ENCODE data around the gene ANO5. TPM values are rescaled to one million over a fixed set of nuclear protein-coding genes. Genes with fewer than 3 reads are reported as not detected.
"Not testable (repeated sequence)": the region's sequence is repeated elsewhere in the genome, so short reads cannot be mapped to it uniquely, and the experiment has no call there.

The ANO5 gene
- total RNA-seq, 1 donor from 2014 or later = not detected

DNA sequence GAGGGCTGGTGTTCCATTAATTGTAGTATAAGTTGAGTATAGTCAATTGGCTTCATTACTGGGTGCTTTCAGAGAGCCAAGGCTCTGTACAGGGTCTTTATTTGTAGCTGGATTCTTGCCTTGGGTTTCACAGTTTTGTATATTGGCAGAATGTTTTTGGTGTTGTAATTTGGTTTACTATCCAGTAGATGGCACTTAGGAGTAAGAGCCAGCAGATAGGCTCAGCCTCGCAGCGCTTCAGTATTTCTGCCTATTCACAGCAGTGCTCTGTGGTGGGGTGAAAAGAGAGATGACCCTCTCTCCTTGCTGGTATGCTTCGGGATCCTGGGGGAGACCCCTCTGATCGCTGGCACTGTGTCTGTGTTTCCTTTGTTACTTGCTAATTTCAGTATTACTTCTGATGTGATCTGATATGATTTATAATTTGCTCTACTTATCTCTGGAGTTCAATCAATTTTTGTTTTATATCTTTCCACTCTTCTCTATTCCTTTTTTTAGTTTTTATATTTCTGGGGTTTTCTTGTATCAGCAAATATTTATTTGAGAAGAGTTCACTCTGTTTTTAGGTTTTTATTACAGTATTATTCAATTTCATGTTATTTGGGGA lies 52.2 kb downstream of the ANO5 start:
- Mint-ChIP-seq H3K4me3 (no peak overlapping the region), H3K36me3 (ENCODE audit: low read depth) (no peaks in the 10 kb centered on the region), H3K9me3 (no peaks in the 10 kb centered on the region), H3K4me1 (no peaks in the 10 kb centered on the region), H3K27ac (no peak overlapping the region), H3K27me3 (peaks cover 6% of the 10 kb centered on the region)
- intact Hi-C loops (cut with micrococcal nuclease) = loop anchor here (1.0 kb wide), 1 partner anchor 59 kb away; no protein-coding TSS in a partner anchor
- DNase-seq = peak; percentile 66

DNA sequence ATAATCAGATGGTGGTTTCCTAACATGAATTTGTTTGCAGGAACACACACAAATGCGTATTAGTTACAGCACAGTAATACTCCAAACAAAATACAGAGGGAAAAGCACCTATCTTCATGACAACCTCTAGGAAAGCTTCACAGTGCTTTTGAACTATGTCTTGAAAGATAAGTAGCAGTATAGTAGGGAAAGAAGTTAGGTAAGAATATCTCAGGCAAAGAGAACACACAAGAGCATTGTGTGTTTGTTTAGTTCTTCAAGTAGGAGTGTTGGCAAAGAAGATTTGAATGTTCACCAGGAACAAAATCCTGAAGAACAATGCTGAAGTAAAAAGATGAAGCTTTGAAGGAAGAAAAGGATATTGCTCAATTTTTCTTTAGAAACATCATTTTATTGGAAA lies 54.1 kb downstream of the ANO5 start:
- Mint-ChIP-seq H3K27ac (no peak overlapping the region), H3K4me3 (no peak overlapping the region), H3K9me3 (no peaks in the 10 kb centered on the region), H3K27me3 (peaks cover 6% of the 10 kb centered on the region), H3K36me3 (ENCODE audit: low read depth) (no peaks in the 10 kb centered on the region), H3K4me1 (no peaks in the 10 kb centered on the region)
- intact Hi-C loops (cut with micrococcal nuclease) = no loop called here
- no peak for DNase-seq

DNA sequence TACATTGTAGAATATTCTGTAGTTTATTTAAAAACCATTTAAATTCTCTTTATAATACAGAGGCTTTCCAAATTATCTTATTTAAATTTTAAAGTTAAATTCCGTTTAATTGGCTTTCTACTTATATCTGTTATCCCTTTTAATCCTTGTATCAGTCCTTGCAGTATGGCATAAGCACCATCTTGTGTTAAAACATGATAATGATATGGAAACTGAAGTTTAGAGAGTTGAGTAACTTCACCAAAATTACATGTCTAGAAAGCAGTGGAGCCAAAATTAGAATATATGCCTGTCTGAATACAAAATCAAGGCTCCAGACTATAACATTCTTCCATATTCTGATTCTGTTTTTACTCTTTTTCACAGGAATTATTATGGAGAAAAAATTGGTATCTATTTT lies 57.0 kb downstream of the ANO5 start:
- peaks cover 6% of the 10 kb centered on the region for H3K27me3 Mint-ChIP-seq
- intact Hi-C loops (cut with micrococcal nuclease) = no loop called here
- H3K9me3 Mint-ChIP-seq = no peaks in the 10 kb centered on the region
- DNase-seq = no peak
- H3K4me1 Mint-ChIP-seq = no peaks in the 10 kb centered on the region
- H3K4me3 Mint-ChIP-seq = no peak overlapping the region
- no peak overlapping the region for H3K27ac Mint-ChIP-seq
- no peaks in the 10 kb centered on the region for H3K36me3 Mint-ChIP-seq (ENCODE audit: low read depth)

DNA sequence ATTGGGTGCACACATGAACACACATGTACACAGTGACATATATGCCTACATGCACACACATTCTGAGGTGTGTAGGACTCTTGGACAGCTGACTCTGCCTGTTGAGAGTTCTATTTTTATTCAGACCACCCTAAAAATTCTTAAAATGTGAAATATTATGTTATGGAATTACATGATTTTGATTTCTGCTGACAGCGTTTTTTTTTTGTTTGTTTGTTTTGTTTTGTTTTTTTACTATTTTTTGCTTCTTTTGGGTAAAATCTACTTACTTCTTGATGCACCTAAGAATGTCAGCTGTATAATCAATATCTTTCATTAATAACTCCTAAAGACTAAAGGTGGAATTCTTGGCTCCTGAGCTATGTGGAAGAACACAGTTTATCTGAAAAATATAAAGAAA lies 64.0 kb downstream of the ANO5 start:
- Mint-ChIP-seq H3K9me3 (no peaks in the 10 kb centered on the region), H3K27me3 (no peaks in the 10 kb centered on the region)
- no peak for DNase-seq

DNA sequence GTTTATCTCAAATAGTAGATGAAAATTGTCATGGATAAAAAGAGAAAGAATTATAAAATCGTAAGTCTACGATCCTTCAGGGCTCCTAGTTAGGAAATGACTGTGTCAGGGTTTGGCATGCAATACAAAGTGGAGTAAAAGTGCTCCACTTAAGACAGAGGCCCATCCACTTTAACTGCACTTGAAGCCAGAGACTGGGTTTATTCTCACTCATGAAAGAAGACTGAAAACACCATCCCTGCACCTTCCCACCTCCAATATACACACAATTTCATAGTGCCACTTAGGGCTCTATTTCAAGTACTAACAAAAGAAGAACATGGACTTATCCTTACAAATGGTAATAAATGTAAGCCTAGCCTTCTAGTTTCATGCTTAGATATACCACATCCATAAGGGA lies 70.7 kb downstream of the ANO5 start:
- intact Hi-C loops (cut with micrococcal nuclease) = no loop called here
- Mint-ChIP-seq H3K36me3 (ENCODE audit: low read depth) (no peaks in the 10 kb centered on the region), H3K27me3 (no peaks in the 10 kb centered on the region), H3K4me1 (no peaks in the 10 kb centered on the region), H3K27ac (no peak overlapping the region), H3K4me3 (no peak overlapping the region), H3K9me3 (no peaks in the 10 kb centered on the region)
- no peak for DNase-seq

More for the DNA sequence above, 64.0 kb downstream of the ANO5 start:
- Mint-ChIP-seq H3K4me1 (no peaks in the 10 kb centered on the region), H3K27ac (no peak overlapping the region), H3K36me3 (ENCODE audit: low read depth) (no peaks in the 10 kb centered on the region), H3K4me3 (no peak overlapping the region)
- intact Hi-C loops (cut with micrococcal nuclease) = no loop called here

DNA sequence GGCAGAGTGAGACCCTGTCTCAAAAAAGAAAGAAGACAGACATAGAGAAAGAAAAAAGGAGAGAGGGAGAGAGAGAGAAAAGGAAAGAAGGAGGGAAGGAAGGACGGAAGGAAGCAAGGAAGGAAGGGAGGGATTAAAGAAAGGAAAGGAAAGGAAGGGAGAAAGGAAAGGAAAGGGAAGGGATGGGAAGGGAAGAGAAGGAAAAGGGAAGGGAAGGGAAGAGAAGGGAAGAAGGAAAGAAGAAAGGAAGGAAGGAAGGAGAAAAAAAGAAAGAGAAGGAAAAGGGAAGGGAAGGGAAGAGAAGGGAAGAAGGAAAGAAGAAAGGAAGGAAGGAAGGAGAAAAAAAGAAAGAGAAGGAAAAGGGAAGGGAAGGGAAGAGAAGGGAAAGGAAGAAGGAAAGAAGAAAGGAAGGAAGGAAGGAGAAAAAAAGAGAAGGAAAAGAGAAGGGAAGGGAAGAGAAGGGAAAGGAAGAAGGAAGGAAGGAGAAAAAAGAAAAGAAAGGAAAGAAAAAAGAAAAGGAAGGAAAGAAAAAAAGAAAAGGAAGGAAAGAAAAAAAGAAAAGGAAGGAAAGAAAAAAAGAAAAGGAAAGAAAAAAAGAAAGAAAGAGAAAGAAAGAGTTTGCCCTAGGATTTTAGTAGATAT lies 76.2 kb downstream of the ANO5 start:
- DNase-seq; H3K4me1 Mint-ChIP-seq; H3K27ac Mint-ChIP-seq; H3K36me3 Mint-ChIP-seq (ENCODE audit: low read depth); H3K4me3 Mint-ChIP-seq; H3K9me3 Mint-ChIP-seq; intact Hi-C loops (cut with micrococcal nuclease); H3K27me3 Mint-ChIP-seq: not testable (repeated sequence)

DNA sequence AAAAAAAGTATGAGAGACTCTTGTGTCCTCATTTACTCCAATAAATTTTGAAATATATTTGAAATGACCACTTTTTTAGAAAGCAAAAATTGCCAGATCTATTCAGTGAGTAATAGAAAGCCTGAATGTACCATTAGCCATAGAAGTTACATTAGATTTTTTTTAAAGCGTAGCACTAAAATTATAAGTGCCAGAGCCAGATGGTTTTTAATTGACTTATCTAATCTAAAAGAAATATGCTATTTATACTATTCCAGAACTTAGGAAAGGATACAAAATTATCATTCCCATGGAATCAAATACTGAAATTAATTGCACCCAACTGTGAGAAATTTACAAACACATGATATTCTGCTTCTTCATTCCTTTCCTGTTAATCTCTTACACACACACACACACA lies 80.9 kb downstream of the ANO5 start:
- Mint-ChIP-seq H3K9me3 (no peaks in the 10 kb centered on the region), H3K27me3 (no peaks in the 10 kb centered on the region), H3K27ac (no peak overlapping the region), H3K36me3 (ENCODE audit: low read depth) (no peaks in the 10 kb centered on the region), H3K4me1 (no peaks in the 10 kb centered on the region), H3K4me3 (no peak overlapping the region)
- no peak for DNase-seq
- intact Hi-C loops (cut with micrococcal nuclease) = no loop called here

DNA sequence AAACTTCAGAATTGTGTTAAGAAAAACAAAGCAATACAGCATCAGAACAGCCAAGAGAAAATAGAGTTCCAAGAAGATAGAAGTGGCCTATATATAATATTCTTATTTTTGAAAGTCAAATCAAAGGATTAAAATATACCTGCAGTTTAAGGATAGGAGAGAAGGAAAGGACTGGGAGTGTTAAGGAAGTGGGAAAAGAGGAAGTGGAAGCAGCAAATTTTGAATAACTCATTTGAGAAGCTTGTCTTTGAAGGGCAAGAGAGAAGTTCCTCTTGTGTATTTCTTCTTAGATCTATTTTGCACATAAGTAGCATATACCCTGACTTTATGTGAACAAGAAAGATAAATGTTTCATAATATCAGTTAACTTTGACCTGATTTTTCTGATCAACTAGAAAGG lies 82.7 kb downstream of the ANO5 start:
- no peak for DNase-seq
- intact Hi-C loops (cut with micrococcal nuclease) = no loop called here
- no peak overlapping the region for H3K27ac Mint-ChIP-seq
- no peaks in the 10 kb centered on the region for H3K4me1 Mint-ChIP-seq
- no peaks in the 10 kb centered on the region for H3K36me3 Mint-ChIP-seq (ENCODE audit: low read depth)
- H3K27me3 Mint-ChIP-seq = no peaks in the 10 kb centered on the region
- no peak overlapping the region for H3K4me3 Mint-ChIP-seq
- no peaks in the 10 kb centered on the region for H3K9me3 Mint-ChIP-seq

DNA sequence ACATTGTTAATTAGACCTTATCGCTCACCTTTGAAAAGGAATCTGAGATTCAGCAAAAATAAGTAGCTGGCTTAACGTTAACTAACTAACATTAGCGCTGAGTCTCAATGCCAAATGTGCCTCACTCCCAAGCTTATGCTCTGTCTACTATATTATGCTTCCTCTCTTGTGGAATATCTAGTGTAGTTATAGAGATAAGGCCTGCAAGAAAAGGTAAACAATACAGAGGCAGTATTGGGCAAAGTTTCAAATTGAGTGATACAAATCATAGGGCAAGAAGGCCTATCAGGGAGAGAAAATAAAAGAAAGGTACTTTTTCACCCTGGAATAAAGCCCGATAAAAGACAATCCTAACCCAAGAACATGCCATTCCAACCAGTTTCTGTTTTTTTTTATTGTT lies 83.7 kb downstream of the ANO5 start:
- DNase-seq = no peak
- no peaks in the 10 kb centered on the region for H3K9me3 Mint-ChIP-seq
- no peak overlapping the region for H3K27ac Mint-ChIP-seq
- H3K4me1 Mint-ChIP-seq = no peaks in the 10 kb centered on the region
- no peaks in the 10 kb centered on the region for H3K36me3 Mint-ChIP-seq (ENCODE audit: low read depth)
- H3K27me3 Mint-ChIP-seq = no peaks in the 10 kb centered on the region
- intact Hi-C loops (cut with micrococcal nuclease) = no loop called here
- H3K4me3 Mint-ChIP-seq = no peak overlapping the region

DNA sequence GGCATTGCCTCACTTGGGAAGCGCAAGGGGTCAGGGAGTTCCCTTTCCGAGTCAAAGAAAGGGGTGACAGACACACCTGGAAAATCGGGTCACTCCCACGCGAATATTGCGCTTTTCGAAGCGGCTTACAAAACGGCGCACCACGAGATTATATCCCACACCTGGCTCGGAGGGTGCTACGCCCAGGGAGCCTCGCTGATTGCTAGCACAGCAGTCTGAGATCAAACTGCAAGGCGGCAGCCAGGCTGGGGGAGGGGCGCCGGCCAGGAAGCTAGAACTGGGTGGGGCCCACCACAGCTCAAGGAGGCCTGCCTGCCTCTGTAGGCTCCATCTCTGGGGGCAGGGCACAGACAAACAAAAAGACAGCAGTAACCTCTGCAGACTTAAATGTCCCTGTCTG lies 92.1 kb downstream of the ANO5 start:
- H3K4me3 Mint-ChIP-seq = not testable (repeated sequence)

DNA sequence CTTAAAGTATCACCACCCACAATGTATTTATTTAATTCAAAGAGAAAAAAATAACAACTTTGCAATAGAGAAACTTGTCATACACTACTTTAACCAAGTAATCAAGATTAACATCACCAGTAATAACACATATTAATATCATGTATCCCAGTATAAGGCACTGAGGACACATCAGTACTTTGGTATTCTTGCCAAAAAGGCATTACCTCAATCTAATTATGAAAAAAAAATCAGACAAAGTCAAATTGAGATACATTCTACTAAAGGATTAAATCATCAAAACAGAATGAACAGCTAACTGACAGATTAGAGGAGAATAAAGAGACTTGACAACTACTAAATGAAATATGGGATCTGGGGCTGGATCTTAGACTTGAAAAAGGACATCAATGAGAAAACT lies 109.5 kb downstream of the ANO5 start:
- Mint-ChIP-seq H3K36me3 (ENCODE audit: low read depth) (no peaks in the 10 kb centered on the region), H3K4me1 (no peaks in the 10 kb centered on the region), H3K4me3 (no peak overlapping the region), H3K27me3 (peaks cover 2% of the 10 kb centered on the region), H3K27ac (no peak overlapping the region), H3K9me3 (no peaks in the 10 kb centered on the region)
- intact Hi-C loops (cut with micrococcal nuclease) = loop anchor here (5.0 to 10.0 kb wide), 2 partner anchors 138 to 1655 kb away; no protein-coding TSS in a partner anchor
- no peak for DNase-seq

More for the DNA sequence above, 92.1 kb downstream of the ANO5 start:
- H3K27me3 Mint-ChIP-seq; intact Hi-C loops (cut with micrococcal nuclease); H3K9me3 Mint-ChIP-seq; H3K36me3 Mint-ChIP-seq (ENCODE audit: low read depth); H3K4me1 Mint-ChIP-seq; DNase-seq; H3K27ac Mint-ChIP-seq: not testable (repeated sequence)

DNA sequence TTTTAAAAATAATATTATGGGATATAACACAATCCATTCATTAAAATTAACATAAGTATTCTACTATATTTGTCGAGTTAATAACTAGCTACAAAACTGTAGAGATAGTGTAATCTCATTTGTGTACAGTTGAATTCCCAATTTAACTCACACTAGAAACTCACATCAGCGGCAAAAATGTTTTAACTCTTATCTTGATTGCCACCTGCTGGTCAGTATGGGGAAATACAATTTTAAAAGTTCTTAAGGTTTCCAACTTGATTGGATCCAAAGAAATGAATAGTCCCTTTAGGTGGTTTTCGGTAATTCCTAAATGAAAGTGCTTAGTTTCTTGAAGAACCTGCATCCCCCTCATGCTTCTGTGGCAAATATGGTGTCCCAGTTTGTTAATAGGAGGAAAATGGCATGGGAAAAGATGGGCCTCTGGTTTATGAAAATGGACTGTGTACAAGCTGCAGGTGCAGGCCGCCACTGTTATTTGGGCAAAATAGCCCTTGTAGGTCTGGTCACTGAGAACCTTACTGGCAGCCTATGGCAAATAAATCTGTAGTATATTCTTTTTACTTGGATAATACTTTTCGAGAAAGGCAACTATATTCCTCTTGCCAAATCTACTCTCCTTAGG lies 111.6 kb downstream of the ANO5 start:
- Mint-ChIP-seq H3K36me3 (ENCODE audit: low read depth) (no peaks in the 10 kb centered on the region), H3K27ac (no peak overlapping the region), H3K27me3 (peaks cover 2% of the 10 kb centered on the region), H3K4me3 (no peak overlapping the region), H3K9me3 (no peaks in the 10 kb centered on the region), H3K4me1 (no peaks in the 10 kb centered on the region)
- intact Hi-C loops (cut with micrococcal nuclease) = loop anchor here (1.0 to 10.0 kb wide), 3 partner anchors 59 to 1657 kb away; no protein-coding TSS in a partner anchor
- no peak for DNase-seq

DNA sequence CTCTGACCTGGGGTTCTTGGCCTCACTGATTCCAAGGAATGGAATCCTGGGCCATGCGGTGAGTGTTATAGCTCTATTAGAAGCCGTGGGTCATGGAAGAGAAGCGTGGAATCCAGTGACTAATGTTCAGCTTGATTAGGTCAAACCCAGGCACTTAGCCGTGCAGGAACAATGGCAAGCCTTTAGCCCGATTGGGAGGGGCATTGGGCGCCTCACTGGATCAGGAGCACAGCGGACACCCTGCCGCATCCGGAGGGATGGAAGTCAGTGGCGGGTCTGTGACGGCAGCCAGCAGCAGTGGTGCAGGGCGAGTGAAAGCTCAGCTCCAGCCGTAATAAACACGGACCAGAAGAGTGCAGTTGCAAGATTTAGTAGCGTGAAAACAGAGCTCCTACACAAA lies 124.8 kb downstream of the ANO5 start:
- intact Hi-C loops (cut with micrococcal nuclease) = no loop called here
- no peaks in the 10 kb centered on the region for H3K27me3 Mint-ChIP-seq
- H3K9me3 Mint-ChIP-seq = no peaks in the 10 kb centered on the region
- no peak for DNase-seq
- no peaks in the 10 kb centered on the region for H3K4me1 Mint-ChIP-seq
- H3K36me3 Mint-ChIP-seq (ENCODE audit: low read depth) = no peaks in the 10 kb centered on the region
- H3K27ac Mint-ChIP-seq = no peak overlapping the region
- no peak overlapping the region for H3K4me3 Mint-ChIP-seq

DNA sequence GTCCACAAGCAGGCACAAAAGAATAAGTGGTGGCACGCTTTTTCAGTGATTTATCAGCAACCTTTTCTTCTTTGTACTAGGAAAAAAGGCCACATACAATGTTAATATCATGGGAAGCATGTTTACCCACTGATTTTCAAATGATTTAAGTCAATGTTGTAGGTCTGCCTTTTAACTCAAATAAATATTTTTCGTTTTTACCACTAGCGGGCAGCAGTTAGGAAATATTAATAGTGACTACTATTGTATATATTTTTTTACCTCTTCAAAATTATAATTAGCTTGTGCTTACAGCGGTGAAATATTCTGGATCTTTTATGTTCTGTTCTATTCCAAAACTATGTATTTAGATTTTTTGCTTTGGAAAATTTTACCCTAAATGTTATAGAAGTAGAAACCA lies 138.9 kb downstream of the ANO5 start:
- DNase-seq = no peak
- peaks cover 2% of the 10 kb centered on the region for H3K27me3 Mint-ChIP-seq
- no peaks in the 10 kb centered on the region for H3K9me3 Mint-ChIP-seq
- intact Hi-C loops (cut with micrococcal nuclease) = no loop called here
- no peak overlapping the region for H3K4me3 Mint-ChIP-seq
- H3K27ac Mint-ChIP-seq = no peak overlapping the region
- H3K4me1 Mint-ChIP-seq = no peaks in the 10 kb centered on the region
- no peaks in the 10 kb centered on the region for H3K36me3 Mint-ChIP-seq (ENCODE audit: low read depth)

Measured in activated CD4-positive, alpha-beta T cell treated with anti-CD3 and anti-CD28 coated beads, Interleukin-2, amount 10 ng/mL, durations not matched to agents 24 days and 14 days (primary cell).